Lower leg skin (tissue), 4 donors: ENCODE results near the gene FAH. TPM values are rescaled to one million over a fixed set of nuclear protein-coding genes. Genes with fewer than 3 reads are reported as not detected.

Source experiments
- DNase-seq, 2 donors: peaks; one replicate each; pipeline ENCODE4 v3.0.0-alpha.2; 2019; ENCODE audit warnings: low spot score in 2 of 2
- H3K4me3 ChIP-seq: fragments of 200-600 bp; sonication (generic); 2 replicates; pipeline ENCODE4 v1.5.1; 2017; ENCODE audit warnings: mild to moderate bottlenecking, low read depth; ENCODE audit not compliant: poor library complexity, severe bottlenecking
- CTCF ChIP-seq, 3 donors: fragments of 450-650 bp; IDR thresholded peaks; one replicate each; pipeline ENCODE4 v1.5.1; 2016; ENCODE audit warnings: antibody characterized with exemption in 3 of 3, mild to moderate bottlenecking in 3 of 3, moderate library complexity in 2 of 3
- POLR2A ChIP-seq, 2 donors: fragments of 450-650 bp; IDR thresholded peaks; one replicate each; pipeline ENCODE4 v1.6.1; 2016 to 2017; ENCODE audit warnings: antibody characterized with exemption in 2 of 2, mild to moderate bottlenecking in 1 of 2, moderate library complexity in 1 of 2
- WGBS, 2 donors: methylation state at CpG; one replicate each; pipeline ENCODE4 v1.1.5; 2018; 5-methylcytosine and 5-hydroxymethylcytosine counted together
- intact Hi-C: fragments of 100-400 bp; cut with DNase I; formaldehyde crosslinking; loops from one replicate; pipeline ENCODE4 v1.15.0; 2023; ENCODE audit warnings: low total_unique reads
- total RNA-seq, 4 donors: library from RNA; depleted of rRNA; stranded (reverse); fragments of >200 nt; gene quantifications; one replicate each; pipeline ENCODE4 v1.1.0, GENCODE V29; 2016

Gene FAH
- total RNA-seq, 4 donors from 2014 or later, result 9.8 to 19.9 (median 11.8) TPM

GRCh38 chr15:80132382-80132781, 20.4 kb upstream of the FAH start:
- WGBS, 2 donors, result 89 to 90% methylated on average over 3 of the region's 3 CpGs
- intact Hi-C loops, result no loop called here
- TF ChIP-seq POLR2A (IDR thresholded peaks at IDR 0.05) (no peak), CTCF (IDR thresholded peaks at IDR 0.05) (no peak)
- H3K4me3 ChIP-seq, result no peak overlapping the region
- no peak for DNase-seq

- no peak overlapping the region for H3K4me3 ChIP-seq
- 92 to 93% methylated on average over 3 of the region's 3 CpGs for WGBS, 2 donors
- intact Hi-C loops, result no loop called here
- no peak for DNase-seq
- TF ChIP-seq CTCF (IDR thresholded peaks at IDR 0.05), result no peak
- TF ChIP-seq POLR2A (IDR thresholded peaks at IDR 0.05), result no peak
These were observed 15.9 kb upstream of the FAH start for GRCh38 chr15:80136854-80137253.

GRCh38 chr15:80138961-80139360, 13.8 kb upstream of the FAH start:
- 87 to 90% methylated on average over 3 of the region's 3 CpGs for WGBS, 2 donors
- no peak overlapping the region for H3K4me3 ChIP-seq
- intact Hi-C loops, result no loop called here
- TF ChIP-seq POLR2A (IDR thresholded peaks at IDR 0.05) (no peak), CTCF (IDR thresholded peaks at IDR 0.05) (no peak)
- no peak for DNase-seq

GRCh38 chr15:80140909-80141308, 11.9 kb upstream of the FAH start:
- intact Hi-C loops, result no loop called here
- 67 to 91% methylated on average over 4 of the region's 4 CpGs for WGBS, 2 donors
- TF ChIP-seq CTCF (IDR thresholded peaks at IDR 0.05), result no peak
- no peak for TF ChIP-seq POLR2A (IDR thresholded peaks at IDR 0.05)
- DNase-seq, result no peak
- H3K4me3 ChIP-seq, result no peak overlapping the region

- WGBS, 2 donors, result 81 to 89% methylated on average over 5 of the region's 5 CpGs
- H3K4me3 ChIP-seq, result no peak overlapping the region
- intact Hi-C loops, result no loop called here
- TF ChIP-seq CTCF (IDR thresholded peaks at IDR 0.05) (no peak), POLR2A (IDR thresholded peaks at IDR 0.05) (no peak)
- no peak for DNase-seq
These were observed 10.7 kb upstream of the FAH start for GRCh38 chr15:80141916-80142598.

- DNase-seq, result no peak
- TF ChIP-seq CTCF (IDR thresholded peaks at IDR 0.05) (no peak), POLR2A (IDR thresholded peaks at IDR 0.05) (no peak)
- H3K4me3 ChIP-seq, result no peak overlapping the region
- intact Hi-C loops, result no loop called here
- WGBS, 2 donors, result 60 to 71% methylated on average over 5 of the region's 5 CpGs
These were observed 10.2 kb upstream of the FAH start for GRCh38 chr15:80142646-80143045.
